ENCODE data around the gene TUBB4B.
A peak's percentile ranks its signal among the peaks of the same experiment; 100 is the strongest.
"Not testable (repeated sequence)": the region's sequence is repeated elsewhere in the genome, so short reads cannot be mapped to it uniquely, and the experiment has no call there.

The TUBB4B gene

GRCh38 chr9:137235424-137236237 is 5.5 kb upstream of the TUBB4B start:
- no peak for TF ChIP-seq SPI1 (IDR thresholded peaks at IDR 0.05; ENCODE audit: low read depth, low read length)
- peak; percentile 31 for FAIRE-seq
- DNase-seq (ENCODE audit: insufficient read length, low spot score), result no peak

GRCh38 chr9:137236238-137236935 is 4.7 kb upstream of the TUBB4B start:
- peak; percentile 95 for FAIRE-seq
- DNase-seq (ENCODE audit: insufficient read length, low spot score), result peak; percentile 99
- no peak for TF ChIP-seq POLR2A (IDR thresholded peaks at IDR 0.05; ENCODE audit: low read depth, low read length)
- no peak for TF ChIP-seq POU2F2 (IDR thresholded peaks at IDR 0.05; ENCODE audit: low read depth, low read length)
- no peak for TF ChIP-seq POLR2AphosphoS5 (IDR thresholded peaks at IDR 0.05; ENCODE audit: low read depth, low read length)
- no peak for TF ChIP-seq TAF1 (IDR thresholded peaks at IDR 0.05; ENCODE audit: low read depth, low read length)
- TF ChIP-seq PAX5 (IDR thresholded peaks at IDR 0.05; ENCODE audit: insufficient read depth, low read length, severe bottlenecking), result no peak
- no peak for TF ChIP-seq SPI1 (IDR thresholded peaks at IDR 0.05; ENCODE audit: low read depth, low read length)

- FAIRE-seq (peak; percentile 57), DNase-seq (ENCODE audit: insufficient read length, low spot score) (no peak)
- TF ChIP-seq POLR2A (IDR thresholded peaks at IDR 0.05; ENCODE audit: low read depth, low read length), result no peak
Observed at GRCh38 chr9:137236936-137237421, 4.1 kb upstream of the TUBB4B start.

- FAIRE-seq, result no peak
- TF ChIP-seq TAF1 (IDR thresholded peaks at IDR 0.05; ENCODE audit: low read depth, low read length), result no peak
- TF ChIP-seq POLR2A (IDR thresholded peaks at IDR 0.05; ENCODE audit: low read depth, low read length), result no peak
- TF ChIP-seq PAX5 (IDR thresholded peaks at IDR 0.05; ENCODE audit: insufficient read depth, low read length, severe bottlenecking), result no peak
- TF ChIP-seq POU2F2 (IDR thresholded peaks at IDR 0.05; ENCODE audit: low read depth, low read length), result no peak
- TF ChIP-seq SPI1 (IDR thresholded peaks at IDR 0.05; ENCODE audit: low read depth, low read length), result no peak
- TF ChIP-seq POLR2AphosphoS5 (IDR thresholded peaks at IDR 0.05; ENCODE audit: low read depth, low read length), result no peak
- no peak for DNase-seq (ENCODE audit: insufficient read length, low spot score)
Observed at GRCh38 chr9:137237759-137238726, 3.0 kb upstream of the TUBB4B start.

- not testable (repeated sequence) for FAIRE-seq; DNase-seq (ENCODE audit: insufficient read length, low spot score)
Observed at GRCh38 chr9:137239541-137240200, 1.4 kb upstream of the TUBB4B start.

GRCh38 chr9:137240318-137240840 is 708 bp upstream of the TUBB4B start:
- TF ChIP-seq POU2F2 (IDR thresholded peaks at IDR 0.05; ENCODE audit: low read depth, low read length) (no peak), TAF1 (IDR thresholded peaks at IDR 0.05; ENCODE audit: low read depth, low read length) (peak; percentile 21)
- peak; percentile 67 for DNase-seq (ENCODE audit: insufficient read length, low spot score)
- no peak for FAIRE-seq

- TF ChIP-seq POLR2AphosphoS5 (IDR thresholded peaks at IDR 0.05; ENCODE audit: low read depth, low read length) (no peak), TAF1 (IDR thresholded peaks at IDR 0.05; ENCODE audit: low read depth, low read length) (no peak), SPI1 (IDR thresholded peaks at IDR 0.05; ENCODE audit: low read depth, low read length) (no peak), POU2F2 (IDR thresholded peaks at IDR 0.05; ENCODE audit: low read depth, low read length) (no peak), PAX5 (IDR thresholded peaks at IDR 0.05; ENCODE audit: insufficient read depth, low read length, severe bottlenecking) (no peak), POLR2A (IDR thresholded peaks at IDR 0.05; ENCODE audit: low read depth, low read length) (no peak)
- DNase-seq (ENCODE audit: insufficient read length, low spot score), result peak; percentile 65
- FAIRE-seq, result peak; percentile 33
Observed at GRCh38 chr9:137241490-137242268, 592 bp downstream of the TUBB4B start.

- DNase-seq (ENCODE audit: insufficient read length, low spot score) (no peak), FAIRE-seq (no peak)
- no peak for TF ChIP-seq TAF1 (IDR thresholded peaks at IDR 0.05; ENCODE audit: low read depth, low read length)
- no peak for TF ChIP-seq POU2F2 (IDR thresholded peaks at IDR 0.05; ENCODE audit: low read depth, low read length)
- TF ChIP-seq PAX5 (IDR thresholded peaks at IDR 0.05; ENCODE audit: insufficient read depth, low read length, severe bottlenecking), result no peak
- no peak for TF ChIP-seq POLR2A (IDR thresholded peaks at IDR 0.05; ENCODE audit: low read depth, low read length)
- no peak for TF ChIP-seq SPI1 (IDR thresholded peaks at IDR 0.05; ENCODE audit: low read depth, low read length)
- TF ChIP-seq POLR2AphosphoS5 (IDR thresholded peaks at IDR 0.05; ENCODE audit: low read depth, low read length), result no peak; the same call in 1 of the 2 replicates
Observed at GRCh38 chr9:137242269-137243203, 1.4 kb downstream of the TUBB4B start.
